Skin of body (tissue), 2 donors: ENCODE data around the gene CLCN6. TPM values are rescaled to one million over a fixed set of nuclear protein-coding genes. Genes with fewer than 3 reads are reported as not detected.
A peak's percentile ranks its signal among the peaks of the same experiment; 100 is the strongest.

Experiments
- DNase-seq: peaks from one replicate; lab custom pipeline; 2025; lab: John Stamatoyannopoulos, UW
- total RNA-seq: library from RNA; depleted of rRNA; stranded (reverse); fragments of >200 nt; gene quantifications from one replicate; pipeline ENCODE4 v1.2.3, GENCODE V29; 2014

CLCN6 gene
- total RNA-seq, 1 donor from 2014 or later, result 9.4 TPM

GRCh38 chr1:11875094-11875493, 69.1 kb downstream of the CLCN6 start:
- no peak for DNase-seq

- no peak for DNase-seq
Measured at GRCh38 chr1:11877074-11877473, 71.1 kb downstream of the CLCN6 start.

- DNase-seq, result no peak
Measured at GRCh38 chr1:11878081-11878890, 72.3 kb downstream of the CLCN6 start.

GRCh38 chr1:11878891-11879190, 72.8 kb downstream of the CLCN6 start:
- no peak for DNase-seq

DNA sequence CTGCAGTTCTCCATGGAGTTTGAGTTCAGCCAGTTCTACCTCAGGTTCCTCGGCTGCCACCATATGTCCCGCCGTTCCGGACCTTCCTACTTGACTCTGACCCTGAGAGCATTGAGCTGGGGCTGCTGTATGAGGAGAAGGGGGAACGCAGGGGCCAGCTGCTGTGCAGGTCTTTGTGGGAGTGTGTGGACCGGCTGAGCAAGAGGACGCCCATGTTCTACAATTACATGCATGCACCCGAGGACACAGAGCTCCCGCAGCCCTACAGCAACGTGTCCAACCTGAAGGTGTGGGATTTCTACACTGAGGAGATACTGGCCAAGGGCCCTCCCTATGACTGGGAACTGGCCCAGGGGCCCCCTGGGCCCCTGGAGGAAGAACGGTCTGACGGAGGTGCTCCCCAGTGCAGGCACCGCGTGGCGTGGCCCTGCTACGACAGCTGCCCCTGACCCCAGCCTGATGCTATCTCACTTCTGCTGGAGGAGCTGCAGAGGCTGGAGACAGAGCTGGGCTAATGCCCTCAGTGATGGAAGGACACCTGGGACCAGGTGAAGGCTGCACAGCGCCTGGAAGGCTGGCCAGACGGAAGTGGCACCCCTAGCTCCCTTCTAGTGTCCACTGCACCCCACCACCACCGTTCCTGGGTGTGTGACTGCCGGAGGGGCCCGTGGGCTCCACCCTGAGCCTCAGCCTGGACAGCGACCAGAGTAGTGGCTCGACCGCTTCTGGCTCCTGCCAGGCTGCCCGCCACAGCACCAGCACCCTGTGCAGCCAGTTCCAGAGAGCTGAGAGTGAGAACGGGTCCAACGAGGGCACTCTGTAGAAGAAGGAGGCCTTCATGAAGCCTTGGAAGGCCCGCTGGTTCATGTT, 73.6 kb downstream of the CLCN6 start:
- DNase-seq, result no peak

DNA sequence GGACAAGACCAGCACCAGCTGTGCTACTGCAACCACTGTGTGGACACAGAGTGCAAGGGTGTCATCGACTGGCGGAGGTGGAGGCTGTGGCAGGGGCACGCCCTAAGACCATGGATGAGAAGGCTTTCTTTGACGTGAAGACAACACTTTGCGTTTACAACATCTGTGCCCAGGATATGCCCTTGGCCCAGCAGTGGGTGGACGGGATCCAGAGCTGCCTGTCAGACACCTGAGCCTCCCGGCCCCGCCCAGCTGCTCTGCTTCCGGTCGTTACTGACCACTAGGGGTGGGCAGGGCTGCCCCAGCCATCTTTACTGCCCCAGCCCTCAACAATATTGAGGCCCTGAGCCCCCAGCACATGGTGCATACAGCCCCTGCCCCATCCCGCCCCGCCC, 74.2 kb downstream of the CLCN6 start:
- DNase-seq, result no peak

DNA sequence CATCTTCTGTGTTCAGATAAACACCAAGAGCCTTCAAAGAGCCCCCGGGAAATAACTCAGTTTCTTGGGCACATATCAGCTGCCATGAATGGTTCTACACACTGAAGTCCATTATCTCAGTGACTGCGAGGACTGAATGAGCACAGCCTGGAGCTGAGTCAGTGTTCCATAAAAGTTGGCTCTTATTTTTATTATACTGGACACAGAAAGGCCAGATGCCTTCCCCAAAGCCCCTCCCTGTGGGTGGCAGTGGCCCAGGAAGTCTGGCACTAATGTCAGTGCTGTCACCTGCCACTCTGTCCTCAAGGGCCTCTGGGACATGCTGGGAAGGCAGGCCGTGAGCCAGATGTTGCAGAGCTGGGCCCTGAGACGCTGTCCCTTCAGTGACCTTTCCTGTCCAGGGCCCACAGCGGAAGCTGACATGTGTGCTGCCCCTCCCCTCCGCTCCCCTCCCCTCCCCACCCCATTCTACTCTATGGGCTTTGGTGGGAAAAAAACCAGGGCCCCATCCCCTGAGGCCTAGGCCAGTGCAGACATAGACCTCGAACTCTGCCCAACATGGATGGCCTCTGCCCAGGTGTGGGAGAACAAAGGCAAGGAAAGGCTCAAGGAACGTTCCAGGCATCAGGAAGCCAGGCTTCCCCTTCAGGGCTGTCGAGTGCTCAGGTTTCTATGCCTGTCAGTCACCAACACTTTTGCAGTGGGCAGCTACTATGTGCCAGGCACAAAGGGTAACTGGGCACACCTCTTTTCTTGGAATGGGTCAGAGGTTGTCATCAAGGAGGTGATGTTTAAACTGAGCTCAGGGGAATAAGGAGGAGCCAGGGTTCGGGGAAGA, 75.1 kb downstream of the CLCN6 start:
- peak; percentile 49 for DNase-seq

- DNase-seq, result no peak
Measured at GRCh38 chr1:11881749-11882441, 75.9 kb downstream of the CLCN6 start.

- no peak for DNase-seq
Measured at GRCh38 chr1:11882814-11883538, 77.0 kb downstream of the CLCN6 start.

GRCh38 chr1:11885916-11886315, 79.9 kb downstream of the CLCN6 start:
- DNase-seq, result no peak

GRCh38 chr1:11886986-11887665, 81.1 kb downstream of the CLCN6 start:
- DNase-seq, result peak; percentile 18

DNA sequence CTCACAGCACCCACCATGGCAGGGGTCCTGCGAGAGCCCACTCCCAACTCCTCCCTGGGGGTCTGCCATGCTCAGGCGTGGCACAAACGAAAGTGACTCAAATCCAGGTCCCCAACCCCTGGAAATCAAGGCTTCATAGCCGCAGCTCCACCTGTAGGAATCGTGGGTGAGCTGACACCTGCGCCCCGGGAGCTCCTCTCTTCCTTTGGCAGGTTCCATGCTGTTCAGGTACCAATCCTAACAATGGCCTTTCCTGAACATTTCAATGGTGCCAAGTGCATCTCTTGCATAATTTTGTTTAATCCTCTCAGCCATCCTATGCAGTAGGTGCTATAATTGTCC, 81.6 kb downstream of the CLCN6 start:
- no peak for DNase-seq

GRCh38 chr1:11888206-11888876, 82.3 kb downstream of the CLCN6 start:
- DNase-seq, result no peak

DNA sequence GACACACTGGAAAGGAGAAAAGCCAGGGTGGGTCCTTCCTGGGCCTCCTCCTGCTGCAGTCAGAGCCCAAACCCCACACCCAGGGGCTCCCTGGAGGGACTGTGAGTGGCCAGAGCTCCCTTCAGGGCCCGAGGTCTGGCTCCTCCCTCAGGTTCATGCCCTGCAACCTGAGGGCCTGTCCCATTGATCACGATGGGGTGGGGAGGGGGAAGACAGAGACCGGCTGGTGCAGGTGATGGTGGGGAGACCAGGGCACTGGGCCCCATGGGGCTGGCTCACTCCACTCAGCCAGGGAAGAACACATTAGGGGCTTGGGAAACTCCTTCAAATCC, 82.9 kb downstream of the CLCN6 start:
- no peak for DNase-seq

DNA sequence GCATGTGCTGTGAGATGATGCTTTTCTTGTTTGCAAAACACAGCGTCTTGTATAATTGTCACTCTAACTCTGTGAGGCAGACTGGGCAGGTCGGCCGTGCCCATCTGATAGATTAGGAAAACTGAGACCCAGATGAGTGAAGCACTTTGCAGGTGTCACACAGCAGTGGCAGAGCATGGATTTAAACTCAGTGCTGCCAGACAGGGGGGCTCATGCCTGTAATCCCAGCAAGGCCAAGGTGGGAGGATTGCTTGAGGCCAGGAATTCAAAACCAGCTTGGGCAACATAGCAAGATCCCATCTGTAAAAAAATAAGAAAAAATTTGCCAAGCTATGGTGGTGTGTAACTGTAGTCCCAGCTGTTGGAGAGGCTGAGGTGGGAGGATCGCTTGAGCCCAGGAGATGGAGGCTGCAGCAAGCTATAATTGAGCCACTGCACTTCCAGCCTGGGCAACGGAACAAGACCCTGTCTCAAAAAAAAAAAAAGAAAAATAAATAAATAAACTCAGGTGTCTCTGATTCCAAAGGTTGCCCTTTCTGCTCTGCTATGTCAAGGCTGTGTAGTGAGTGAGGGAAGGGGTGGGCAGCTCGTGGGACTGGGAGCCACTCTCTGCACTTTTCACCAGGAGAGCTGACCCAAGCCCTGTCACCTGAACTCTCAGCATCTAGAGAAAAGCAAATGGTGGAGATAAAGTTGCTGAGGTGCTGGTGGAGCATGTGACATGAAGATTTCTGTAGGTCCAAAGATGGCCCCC, 85.6 kb downstream of the CLCN6 start:
- no peak for DNase-seq
